Stimulated activated CD8-positive, alpha-beta memory T cell treated with anti-CD3 and anti-CD28 coated beads, Interleukin-12 subunit alpha, Interleukin-12 subunit beta, amount 100 ng/mL, for 24 hours (primary cell): ENCODE results near the gene AIMP2.
"Not testable (repeated sequence)": the region's sequence is repeated elsewhere in the genome, so short reads cannot be mapped to it uniquely, and the experiment has no call there.

ENCODE experiments used
- DNase-seq: peaks from one replicate; pipeline ENCODE4 v3.0.0-alpha.2; 2020; ENCODE audit errors: extremely low read depth

The AIMP2 gene

GRCh38 chr7:6026011-6026819 is 17.1 kb downstream of the AIMP2 start:
- DNase-seq: no peak

- no peak for DNase-seq
These were observed 17.8 kb downstream of the AIMP2 start for GRCh38 chr7:6026820-6027311.

DNA sequence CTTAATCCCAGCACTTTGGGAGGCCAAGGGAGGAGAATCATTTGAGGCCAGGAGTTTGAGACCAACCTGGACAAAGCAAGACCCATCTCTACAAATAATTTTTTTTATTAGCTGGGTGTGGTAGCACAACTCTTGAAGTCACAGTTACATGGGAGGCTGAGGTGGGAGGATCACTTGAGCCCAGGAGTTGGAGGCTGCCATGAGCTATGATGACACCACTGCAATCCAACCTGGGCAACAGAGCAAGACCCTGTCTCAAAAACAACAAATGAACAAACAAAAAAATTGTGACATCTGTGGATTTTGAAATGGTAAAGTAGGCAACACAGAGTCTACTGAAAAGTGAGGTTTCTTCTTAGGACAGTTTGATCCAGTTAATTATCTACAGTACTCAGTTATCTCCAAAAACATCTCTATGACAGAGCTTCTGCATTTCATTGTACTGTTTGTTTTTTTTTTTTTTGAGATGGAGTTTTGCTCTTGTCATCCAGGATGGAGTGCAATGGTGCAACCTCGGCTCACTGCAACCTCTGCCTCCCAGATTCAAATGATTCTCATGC is 18.8 kb downstream of the AIMP2 start:
- no peak for DNase-seq

DNA sequence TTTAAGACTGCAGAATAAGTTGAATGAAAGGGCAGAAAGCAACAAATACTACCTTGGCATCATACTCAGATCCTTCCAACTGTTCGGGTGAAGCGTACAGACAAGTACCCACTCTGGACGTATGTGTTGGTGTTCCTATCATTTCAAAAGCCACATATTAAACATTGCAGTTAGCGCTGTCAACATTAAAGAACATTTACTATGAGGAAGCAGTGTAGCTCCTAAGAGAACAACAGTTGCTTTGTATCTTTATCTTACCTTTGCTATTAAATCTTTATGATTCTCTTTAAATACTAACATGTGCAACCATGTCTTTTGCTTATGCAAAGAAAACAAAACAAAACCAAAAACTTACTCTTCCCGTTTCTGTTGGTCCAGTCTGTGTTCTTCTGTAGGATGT is 19.5 kb downstream of the AIMP2 start:
- DNase-seq: no peak

DNA sequence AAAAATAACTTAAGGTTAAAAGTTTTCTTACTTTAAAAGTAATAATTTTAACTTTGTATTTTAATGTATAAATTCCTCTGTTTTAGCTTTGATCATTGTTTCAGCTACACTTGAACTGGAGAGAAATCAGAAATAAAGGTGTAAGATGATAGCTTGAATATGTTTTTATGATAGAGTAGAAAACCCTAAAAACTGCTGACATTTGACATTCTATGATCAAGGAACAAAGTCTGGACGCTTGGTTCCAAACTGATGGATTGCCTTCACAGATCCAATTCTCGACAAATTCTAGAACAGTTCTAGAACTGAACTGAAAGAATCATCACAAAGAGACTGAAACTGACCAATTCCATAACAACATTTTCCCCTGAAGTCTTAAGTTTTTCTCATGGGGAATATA is 21.9 kb downstream of the AIMP2 start, which contains the start of gene ANKRD61:
Gene ANKRD61, plus strand, starts transcription at position 389 of the 400 bp plus-strand sequence. Its CDS starts 0 bp downstream, at position 389.
- DNase-seq: no peak

DNA sequence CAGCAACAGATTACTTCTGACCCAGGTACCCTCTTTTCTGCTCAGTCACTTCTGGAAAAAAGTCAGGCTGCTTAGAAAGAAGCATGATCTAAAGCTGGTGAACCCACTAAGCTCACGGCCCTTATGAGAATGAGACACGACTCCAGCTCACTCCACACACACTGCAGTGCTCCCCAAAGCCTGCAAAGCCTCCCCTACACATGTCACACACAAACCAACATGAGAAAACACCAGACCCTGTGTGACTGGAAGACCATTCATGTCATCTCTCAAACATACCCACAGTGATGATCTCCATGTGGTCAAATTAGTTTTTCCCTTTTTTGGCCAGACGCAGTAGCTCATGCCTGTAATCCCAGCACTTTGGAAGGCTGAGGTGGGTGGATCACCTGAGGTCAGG is 22.5 kb downstream of the AIMP2 start:
- DNase-seq: no peak

DNA sequence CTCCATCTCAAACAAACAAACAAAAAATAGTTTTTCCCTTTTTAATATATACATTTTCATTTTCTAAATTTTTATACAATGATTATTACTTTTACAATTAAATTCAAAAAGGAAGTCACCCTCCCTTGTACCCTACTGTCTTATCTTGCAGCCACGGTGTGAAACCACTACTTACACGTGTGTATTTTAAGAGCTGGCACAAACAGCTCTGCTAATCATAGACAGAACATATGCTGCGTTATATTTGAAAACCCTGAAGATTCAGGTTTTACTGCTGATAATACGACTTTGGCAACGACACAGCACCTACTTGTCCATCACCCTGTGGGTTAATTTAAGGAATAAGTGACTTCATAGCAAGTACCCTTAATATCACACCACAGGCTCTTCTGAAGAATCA is 23.1 kb downstream of the AIMP2 start:
- no peak for DNase-seq

DNA sequence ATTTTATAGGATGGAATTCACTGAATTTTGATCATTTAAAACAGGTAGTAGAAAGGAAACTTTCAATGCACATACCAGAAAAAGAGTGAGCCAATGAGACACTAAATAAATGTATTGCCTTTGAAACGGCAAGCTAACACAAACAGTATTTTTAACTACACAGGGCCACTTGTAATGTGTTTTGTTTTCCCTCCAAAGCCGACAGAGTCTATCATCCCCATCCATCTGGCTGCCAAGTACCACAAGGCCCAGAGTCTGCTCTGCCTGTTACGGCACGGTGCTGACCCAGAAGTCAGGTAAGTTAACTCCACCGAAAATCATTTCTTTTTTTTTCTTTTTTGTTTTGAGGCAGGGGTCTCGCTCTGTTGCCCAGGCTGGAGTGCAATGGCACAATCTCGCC is 23.6 kb downstream of the AIMP2 start:
- DNase-seq: no peak

- no peak for DNase-seq
These were observed 26.1 kb downstream of the AIMP2 start for GRCh38 chr7:6035165-6035564.

DNA sequence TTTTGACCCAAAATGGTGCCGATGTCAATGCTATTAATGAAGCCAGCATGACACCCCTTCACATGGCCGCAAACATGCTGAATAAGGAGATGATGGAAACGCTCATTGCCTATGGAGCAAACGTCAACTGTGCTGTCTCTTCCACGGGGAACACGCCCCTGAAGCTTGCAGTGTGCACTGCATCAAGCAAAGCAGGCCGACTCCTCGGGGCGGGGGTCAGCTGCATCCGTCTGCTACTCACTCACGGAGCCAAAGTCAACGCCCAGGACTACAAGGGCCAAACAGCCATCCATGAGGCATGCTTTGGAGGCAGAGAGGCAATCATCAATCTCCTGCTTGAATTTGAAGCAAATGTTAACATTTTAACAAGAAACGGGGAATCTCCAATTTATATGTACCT is 26.6 kb downstream of the AIMP2 start:
- no peak for DNase-seq

- DNase-seq: no peak
These were observed 40.7 kb downstream of the AIMP2 start for GRCh38 chr7:6049780-6050179.

- not testable (repeated sequence) for DNase-seq
These were observed 42.1 kb downstream of the AIMP2 start for GRCh38 chr7:6051185-6051584.

- DNase-seq: no peak
These were observed 47.5 kb downstream of the AIMP2 start for GRCh38 chr7:6056616-6057015.

DNA sequence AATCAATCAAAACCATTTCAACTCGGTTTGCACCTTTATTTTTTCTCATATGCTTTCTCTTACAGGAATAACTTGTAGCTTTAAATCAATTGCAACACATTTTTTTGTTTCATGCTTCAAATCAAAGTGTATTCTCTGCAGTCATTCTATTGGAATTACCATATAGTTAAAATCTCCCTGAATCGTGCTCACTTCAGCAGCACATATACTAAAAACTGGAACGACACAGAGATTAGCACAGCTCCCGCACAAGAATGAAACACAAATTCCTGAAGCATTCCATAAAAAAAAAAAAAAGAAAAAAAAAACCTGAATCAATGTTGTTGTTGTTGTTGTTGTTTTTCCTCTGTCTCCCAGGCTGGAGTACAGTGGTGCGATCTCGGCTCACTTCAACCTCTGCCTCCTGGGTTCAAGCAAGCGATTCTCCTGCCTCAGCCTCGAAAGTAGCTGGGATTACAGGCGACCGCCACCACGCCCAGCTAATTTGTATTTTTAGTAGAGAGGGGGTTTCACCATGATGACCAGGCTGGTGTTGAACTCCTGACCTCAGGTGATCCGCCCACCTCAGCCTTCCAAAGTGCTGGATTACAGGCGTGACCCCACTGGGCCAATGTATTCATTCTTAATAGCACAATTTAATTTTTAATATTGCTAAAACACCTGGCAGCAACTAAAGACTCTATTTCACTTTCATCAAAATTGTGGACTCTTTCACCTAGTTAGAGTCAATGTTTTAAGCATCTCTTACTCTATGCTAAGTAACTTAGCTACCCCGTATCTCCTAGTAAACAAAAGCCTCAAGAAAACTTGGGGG is 48.5 kb downstream of the AIMP2 start:
- DNase-seq: no peak

DNA sequence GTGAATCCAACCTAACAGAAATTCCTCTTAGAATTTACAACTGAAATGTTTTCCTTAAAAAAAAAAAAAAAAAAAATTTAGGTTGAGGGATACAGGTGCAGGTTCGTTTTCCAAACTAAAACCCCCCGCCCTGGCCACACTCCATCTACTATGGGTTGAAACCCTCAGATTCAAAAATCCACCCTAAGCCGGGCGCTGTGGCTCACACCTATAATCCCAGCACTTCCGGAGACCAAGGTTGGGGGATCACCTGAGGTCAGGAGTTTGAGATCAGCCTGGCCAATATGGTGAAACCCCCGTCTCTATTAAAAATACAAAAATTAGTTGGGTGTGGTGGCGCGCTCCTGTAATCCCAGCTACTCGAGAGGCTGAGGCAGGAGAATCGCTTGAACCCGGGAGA is 50.9 kb downstream of the AIMP2 start:
- not testable (repeated sequence) for DNase-seq

- no peak for DNase-seq
These were observed 62.3 kb downstream of the AIMP2 start for GRCh38 chr7:6071406-6071805.
